HG02973 (cell line): Measurements from ENCODE around the gene NPR1.
"Not testable (repeated sequence)": the region's sequence is repeated elsewhere in the genome, so short reads cannot be mapped to it uniquely, and the experiment has no call there.

Experiments
- ATAC-seq: cut with Tn5 transposase; IDR thresholded peaks from one replicate; pipeline ENCODE4 v1.9.1; 2021; ENCODE audit warnings: moderate library complexity; ENCODE audit not compliant: unreplicated experiment

Gene NPR1

DNA sequence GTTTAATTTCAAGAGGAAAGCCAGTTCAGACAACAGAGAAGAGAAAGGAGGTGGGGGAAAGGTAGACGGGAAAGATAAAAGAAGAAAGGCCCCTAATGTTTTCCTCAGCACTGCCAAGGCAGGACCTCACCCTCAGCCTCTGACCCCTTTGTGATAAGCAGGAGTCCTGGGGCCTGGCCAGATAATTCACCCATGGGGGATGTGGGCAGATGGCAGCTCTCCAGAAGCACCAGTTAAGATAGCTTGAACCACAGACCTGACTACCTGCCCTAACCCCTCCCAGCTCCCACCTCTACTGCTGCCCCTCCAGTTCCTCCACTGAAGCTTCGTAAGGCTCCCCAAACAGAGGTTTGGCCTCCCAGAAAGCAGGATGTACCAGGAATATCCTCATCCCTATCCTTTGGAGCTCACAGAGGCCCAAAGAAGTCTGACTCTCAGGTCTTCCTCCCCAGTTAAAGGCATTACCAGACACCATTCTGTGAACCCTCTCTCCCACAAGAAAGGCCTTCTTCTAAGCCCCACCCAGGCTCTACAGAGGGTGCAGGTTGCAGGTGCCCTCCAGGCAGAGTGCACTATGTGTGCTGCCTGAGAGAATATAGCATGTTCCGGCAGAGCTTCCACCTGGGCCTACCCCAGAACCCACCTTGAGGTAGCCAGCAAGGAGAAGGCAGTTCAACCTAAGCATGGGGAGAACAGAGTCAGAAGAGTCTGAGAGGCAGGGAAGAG, 29.2 kb upstream of the NPR1 start:
- ATAC-seq = no peak

DNA sequence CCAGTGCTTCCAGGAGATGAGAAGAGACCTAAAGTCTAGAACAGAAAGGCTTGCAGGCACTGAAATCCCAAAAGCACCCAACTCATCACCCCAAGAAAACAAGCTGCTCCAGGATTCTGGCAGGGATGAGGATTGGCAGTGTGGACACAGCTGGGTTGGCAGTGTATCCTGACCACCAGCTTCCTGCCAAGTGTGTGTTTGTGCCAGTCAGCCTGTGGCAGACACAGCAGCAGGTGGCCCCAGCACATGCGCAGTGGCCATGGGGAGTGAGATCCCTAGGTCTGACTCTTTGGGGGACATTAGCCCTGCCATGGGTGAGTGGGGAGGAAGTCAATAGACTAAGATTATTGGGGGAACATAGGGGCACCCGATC, 28.6 kb upstream of the NPR1 start:
- ATAC-seq = no peak

DNA sequence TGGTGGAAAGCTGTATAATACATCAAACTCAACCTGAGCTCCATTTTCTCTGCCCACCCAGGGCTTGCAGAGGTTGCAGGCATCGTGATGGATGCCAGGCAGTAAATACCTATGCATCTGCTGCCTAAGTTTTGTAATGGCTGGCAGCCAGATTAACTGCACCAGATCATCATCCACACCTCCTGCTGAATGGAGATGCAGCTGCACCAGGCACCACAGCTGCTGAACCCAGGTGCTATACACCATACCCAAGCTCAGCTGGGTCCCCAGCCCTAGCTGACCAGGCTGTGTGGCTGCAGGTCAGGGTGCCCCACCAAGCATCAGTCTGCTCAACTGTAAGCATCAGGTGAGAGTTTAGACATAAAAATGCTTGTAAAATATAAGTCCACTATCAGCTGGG, 26.7 kb upstream of the NPR1 start:
- ATAC-seq = no peak

DNA sequence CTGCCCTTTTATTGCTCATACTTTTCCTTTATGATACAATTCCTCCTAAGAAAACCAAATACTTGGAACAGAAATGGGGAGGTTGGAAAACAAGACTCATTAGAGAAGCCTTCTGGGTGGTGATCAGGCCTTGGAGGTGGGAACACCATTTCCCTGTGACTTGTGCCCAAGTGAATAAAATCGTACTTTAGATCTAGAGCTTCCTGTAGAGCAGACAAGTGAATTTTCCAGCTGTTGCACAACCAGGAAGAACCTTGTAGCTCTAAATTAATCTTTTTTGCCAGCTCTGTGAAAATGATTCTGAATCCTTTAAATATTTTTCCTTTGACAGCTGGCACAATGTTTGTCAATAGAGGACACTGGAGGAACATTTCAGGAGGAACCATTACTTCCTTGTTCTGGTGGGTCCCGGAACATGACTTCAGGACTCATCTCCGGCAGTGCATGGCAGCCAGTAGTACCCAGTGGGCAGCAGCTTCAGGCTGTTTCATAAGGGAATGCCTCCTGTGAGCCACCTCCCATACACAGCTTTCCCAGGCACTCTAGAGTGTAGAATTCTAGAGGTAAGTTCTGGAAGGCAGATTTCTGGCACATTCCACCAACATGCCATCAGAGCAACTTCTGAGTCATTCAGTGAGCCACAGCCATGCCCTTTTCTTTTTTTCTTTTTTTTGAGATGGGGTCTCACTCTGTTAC, 25.5 kb upstream of the NPR1 start:
- no peak for ATAC-seq

DNA sequence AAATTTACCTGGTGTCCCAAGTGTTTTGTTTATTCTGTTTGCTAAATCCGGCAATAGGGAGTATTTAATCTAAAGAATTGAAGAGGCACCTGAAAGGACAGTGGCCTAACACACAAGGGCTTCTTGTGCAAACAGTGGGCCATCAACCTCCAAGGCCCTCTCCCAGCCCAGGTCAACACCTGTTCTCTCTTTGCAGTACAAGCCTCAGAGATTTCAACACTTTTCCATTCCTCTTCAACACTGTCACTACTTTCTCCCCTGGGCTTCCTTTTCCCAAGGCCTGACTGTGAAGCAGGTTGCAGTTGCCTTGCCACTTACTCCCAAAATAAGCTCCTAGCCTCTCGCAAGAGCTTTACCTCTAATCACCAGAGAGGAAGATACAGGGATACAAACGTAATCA, 23.2 kb upstream of the NPR1 start:
- ATAC-seq = no peak

DNA sequence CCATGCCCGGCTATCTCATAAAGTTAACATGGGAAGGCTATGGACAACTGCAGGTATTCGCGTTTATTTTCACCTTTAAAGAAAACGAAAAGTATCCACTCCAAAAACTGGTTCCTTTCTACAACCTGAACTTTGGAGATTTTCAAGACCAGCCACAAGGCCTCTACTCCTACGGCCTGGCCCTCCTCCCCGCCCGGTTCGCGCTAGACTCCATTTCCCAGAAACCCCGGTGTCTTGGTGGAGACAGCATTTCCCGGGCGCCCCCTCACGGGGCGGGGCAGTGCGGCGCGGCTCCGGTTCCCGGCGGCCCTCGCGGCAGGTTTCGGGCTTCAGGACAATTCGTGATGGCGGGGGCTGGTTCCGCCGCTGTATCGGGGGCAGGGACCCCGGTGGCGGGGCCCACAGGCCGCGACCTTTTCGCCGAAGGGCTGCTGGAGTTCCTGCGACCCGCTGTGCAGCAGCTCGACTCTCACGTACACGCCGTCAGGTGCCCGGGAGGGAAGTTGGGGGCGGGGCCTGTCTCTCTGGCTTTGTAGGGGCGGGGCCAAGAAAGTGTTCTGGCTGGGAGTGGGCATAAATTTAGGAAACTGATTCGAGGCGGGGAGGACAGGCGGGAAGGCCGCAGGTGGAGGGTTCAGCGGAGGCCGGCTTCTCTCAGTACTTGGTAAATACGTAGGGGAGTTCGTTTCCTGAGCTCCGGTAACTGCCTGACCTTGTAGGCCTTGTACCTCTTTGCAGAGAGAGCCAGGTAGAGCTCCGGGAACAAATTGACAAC, 19.9 kb upstream of the NPR1 start, which contains the start of gene SNAPIN:
Gene SNAPIN, plus strand, starts transcription at position 304 of the 775 bp plus-strand sequence. Its CDS starts 41 bp downstream, at position 345.
- peak; percentile 86 for ATAC-seq

DNA sequence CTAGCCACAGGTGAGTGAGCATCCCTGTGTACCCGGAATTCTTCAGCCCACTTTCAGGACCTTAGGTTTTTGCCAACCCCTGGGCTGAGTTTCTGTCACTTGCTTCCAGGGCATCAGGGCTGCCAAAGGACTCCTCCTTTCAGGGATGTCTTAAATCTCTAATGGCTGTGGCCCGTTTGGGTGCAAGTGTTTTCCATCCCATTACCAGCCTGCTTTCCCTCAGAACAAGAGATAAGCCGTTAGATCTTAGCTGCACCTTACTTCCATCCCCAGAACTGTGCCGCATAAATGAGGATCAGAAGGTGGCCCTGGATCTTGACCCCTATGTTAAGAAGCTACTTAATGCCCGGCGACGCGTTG, 19.3 kb upstream of the NPR1 start:
- ATAC-seq = no peak

DNA sequence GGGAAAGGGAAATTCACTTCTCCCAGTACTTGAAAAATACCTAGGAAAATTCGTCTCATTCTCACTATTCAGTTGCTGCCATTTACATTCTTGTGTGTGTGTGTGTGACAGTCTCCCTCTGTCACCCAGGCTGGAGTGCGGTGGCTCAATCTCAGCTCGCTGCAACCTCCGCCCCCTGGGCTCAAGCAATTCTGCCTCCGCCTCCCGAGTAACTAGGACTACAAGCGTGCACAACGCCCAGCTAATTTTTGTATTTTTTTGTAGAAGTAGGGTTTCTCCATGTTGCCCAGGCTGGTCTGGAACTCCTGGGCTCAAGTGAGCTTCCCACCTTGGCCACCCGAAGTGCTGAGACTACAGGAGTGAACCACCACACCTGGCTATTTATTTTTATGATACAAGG, 18.8 kb upstream of the NPR1 start:
- no peak for ATAC-seq

DNA sequence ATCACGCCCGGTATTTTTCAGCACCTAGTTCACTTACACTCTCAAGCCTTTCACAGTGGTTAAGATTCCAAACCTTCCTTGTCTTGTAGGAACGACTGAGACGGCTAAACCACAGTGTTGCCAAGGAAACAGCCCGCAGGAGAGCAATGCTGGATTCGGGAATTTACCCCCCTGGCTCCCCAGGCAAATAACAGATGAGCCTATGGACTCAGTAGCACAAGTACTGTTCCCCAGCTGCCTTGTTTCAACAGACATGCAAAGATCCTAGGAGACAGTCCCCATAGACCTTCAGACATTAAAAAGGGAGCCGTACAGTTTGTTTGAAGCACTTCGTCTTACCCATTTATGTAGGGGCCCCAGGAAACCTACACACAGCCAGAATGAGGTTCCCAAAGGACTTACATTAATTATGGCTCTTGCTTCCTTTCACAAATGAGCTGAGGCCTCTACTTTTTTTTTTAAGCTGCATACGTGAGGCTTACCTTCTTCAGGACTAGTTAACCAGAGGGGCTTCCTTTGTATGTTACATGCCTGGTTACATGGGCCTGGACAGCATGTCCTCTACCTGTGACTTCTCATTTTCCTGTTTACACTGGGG, 17.3 kb upstream of the NPR1 start:
- ATAC-seq = no peak

DNA sequence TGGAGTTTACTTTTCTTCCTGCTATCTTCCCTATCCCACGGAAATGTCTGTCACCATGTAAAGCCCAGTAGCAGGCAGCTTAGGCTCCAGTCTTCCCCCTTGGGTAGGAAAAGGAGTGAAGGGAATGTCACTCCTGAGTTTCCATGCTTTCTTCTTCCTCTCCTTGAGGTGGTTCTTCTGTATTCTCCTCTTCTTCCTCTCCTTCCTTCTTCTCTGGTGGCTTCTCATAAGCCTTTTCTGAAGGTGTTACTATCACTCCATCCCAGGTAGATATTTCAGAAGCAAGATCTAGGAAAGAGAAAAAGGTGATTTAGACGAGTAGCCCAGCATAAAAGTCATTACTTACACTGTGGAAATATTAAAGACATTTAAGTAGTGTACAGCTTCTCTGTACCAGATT, 16.2 kb upstream of the NPR1 start:
- ATAC-seq = no peak

DNA sequence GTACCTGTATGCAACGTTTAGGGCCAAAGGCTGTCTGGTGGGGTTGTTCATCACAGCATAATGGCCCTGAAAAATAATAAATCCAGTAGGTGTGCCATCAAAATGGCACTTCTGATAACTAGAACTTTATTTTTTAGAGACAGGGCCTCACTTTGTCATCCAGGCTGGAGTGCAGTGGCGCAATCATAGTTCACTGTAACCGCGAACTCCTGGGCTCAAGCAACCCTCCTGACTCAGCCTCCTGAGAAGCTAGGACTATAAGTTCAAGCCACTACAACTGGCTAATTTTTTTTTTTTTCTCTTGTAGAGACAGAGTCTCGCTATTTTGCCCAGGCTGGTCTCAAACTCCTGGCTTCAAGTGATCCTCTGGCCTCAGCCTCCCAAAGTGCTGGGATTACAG, 15.3 kb upstream of the NPR1 start:
- ATAC-seq = no peak

DNA sequence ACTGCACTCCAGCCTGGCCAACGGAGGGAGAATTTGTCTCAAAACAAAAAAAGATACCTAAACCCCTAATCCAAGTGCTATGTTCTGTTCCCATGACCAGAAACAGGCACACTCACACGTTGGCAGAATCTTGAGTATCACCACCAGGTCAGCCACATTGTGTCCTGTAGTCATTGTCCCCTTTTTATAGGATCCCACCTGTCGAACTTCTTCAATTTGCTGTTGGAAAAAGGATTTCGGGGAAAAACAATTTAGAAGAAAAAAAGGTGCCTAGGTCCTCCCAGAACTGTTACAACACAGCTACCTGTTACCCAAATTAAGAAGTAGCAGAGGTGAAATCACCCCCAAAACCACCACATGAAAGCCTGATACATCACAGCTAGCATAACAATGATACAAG, 11.0 kb upstream of the NPR1 start:
- no peak for ATAC-seq

DNA sequence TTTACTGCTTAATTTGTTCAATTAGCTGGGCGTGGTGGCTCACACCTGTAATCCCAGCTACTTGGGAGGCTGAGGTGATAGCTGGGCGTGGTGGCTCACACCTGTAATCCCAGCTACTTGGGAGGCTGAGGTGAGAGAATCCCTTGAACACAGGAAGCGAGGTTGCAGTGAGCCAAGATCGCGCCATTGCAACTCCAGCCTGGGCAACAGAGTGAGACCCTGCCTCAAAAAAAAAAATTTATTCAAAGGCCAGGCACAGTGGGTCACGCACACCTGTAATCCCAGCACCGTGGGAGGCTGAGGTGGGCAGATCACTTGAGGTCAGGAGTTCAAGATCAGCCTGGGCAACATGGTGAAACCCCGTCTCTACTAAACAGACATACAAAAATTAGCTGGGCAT, 9.8 kb upstream of the NPR1 start:
- ATAC-seq = not testable (repeated sequence)

DNA sequence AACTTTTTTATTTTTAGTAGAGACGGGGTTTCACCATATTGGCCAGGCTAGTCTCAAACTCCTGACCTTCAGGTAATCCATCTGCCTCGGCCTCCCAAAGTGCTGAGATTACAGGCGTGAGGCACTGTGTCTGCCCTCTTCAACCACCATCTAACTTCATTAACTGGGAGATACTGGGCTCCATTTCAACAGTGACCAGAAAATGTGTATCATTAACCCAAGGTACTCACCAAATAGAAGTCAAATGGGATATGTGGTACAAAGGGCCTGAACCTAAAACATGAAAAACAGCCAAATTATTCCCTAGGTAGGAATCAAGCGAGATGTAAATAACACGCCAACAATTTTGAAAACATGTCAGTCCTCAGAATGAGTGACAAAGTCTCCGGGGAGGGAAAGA, 8.9 kb upstream of the NPR1 start:
- ATAC-seq = no peak

DNA sequence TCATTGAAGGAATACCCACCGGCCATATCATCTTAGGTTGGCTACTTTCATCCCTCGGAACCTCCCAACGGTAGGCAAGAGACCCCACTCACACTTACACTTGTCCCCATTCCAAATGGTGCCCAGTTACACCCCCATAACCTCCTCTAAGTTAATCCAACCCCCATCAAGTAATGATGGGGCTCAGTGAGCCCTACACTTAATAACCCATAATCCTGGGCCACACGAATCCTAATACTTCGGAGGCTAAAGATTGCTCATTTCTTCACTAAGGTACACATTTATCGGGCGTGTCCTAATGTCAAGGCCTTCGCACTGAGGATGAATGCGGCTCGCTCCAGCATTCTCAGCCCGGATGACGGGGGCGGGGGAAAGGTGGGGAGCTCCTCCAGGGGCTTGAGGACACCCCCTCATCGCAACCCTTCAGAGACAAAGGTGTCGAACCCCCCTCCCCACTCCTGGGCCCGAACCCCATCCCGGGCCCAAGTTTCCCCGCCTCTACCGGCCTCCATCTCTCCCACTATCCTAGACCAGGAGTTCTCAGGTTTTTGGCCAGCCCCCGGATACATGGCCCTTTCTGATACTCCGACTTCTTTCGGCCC, 8.1 kb upstream of the NPR1 start:
- no peak for ATAC-seq

DNA sequence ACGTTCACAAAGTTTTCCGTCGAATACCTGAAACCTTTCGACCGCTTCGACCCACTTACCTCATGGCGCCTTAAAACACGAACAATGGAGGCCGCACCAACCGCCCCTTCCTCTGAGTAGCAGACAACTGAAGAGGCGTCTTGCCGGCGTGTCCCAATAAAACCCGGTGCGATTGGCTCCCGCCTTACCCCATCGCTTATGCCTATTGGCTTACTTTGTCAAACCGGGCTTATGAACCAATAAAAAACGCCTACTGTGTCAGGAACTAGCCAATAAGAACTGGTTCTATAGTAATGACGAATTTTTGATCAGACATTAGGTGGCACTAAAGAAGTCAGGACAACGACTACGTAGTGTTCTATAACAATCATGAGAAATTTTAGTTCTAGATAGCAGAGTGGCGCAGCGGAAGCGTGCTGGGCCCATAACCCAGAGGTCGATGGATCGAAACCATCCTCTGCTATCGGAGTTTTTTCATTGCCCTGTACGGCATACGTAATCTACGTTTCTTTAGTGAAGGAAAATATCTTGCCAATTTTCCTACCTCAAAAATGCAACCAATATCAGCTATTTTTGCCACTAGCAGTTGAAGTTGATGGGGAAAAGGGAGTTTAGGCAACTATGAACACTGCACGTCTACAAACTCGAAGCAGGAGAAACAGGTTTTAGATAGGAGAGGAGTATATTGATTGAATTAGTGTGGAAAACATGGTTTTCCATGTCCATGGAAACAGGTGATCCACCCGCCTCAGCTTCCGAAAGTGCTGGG, 7.4 kb upstream of the NPR1 start, which contains the start of gene ILF2:
Gene ILF2, minus strand, starts transcription at position 135 of the 769 bp plus-strand sequence. Its CDS starts 71 bp downstream, at position 64.
- peak; percentile 84 for ATAC-seq

DNA sequence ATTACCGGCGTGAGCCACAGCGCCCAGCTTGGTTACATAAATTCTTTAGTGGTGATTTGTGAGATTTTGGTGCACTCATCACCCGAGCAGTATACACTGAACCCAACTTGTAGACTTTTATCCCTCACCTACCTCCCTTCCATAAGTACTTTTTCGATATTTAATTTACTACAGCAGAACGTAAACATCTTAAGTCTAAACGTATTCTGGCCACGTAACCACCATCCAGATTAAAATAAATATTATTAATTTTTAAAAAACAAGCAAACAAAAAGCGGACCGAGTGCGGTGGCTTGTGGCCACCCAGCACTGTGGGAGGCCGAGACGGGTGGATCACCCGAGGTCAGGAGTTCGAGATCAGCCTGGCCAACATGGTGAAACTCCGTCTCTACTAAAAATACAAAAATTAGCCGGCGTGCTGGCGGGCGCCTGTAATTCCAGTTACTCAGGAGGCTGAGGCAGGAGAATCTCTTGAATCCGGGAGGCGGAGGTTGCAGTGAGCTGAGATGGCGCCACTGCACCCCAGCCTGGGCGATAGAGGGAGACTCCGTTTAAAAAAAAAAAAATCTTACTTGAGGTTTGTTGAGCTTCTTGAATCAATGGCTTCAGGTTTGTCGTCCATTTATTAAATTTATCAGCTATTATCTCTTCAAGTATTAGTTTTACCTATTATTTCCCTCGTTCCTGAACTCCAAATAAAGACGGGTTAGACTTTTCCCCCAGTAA, 6.7 kb upstream of the NPR1 start:
- ATAC-seq = not testable (repeated sequence)

DNA sequence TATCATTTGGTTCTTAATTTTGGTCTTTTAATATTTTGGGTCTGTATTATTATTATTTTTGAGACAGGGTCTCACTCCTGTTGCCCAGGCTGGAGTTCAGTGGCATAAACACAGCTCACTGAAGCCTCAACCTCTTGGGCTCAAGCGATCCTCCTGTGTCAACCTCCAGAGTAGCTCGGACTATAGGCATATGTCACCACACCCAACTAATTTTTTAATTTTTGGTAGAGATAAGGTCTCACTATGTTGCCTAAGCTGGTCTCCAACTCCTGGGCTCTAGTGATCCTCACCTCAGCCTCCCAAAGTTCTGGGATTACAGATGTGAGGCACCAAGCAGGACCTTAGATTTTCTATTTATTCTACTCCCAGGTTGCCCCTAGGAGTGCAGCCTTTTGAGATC, 5.0 kb upstream of the NPR1 start:
- no peak for ATAC-seq

DNA sequence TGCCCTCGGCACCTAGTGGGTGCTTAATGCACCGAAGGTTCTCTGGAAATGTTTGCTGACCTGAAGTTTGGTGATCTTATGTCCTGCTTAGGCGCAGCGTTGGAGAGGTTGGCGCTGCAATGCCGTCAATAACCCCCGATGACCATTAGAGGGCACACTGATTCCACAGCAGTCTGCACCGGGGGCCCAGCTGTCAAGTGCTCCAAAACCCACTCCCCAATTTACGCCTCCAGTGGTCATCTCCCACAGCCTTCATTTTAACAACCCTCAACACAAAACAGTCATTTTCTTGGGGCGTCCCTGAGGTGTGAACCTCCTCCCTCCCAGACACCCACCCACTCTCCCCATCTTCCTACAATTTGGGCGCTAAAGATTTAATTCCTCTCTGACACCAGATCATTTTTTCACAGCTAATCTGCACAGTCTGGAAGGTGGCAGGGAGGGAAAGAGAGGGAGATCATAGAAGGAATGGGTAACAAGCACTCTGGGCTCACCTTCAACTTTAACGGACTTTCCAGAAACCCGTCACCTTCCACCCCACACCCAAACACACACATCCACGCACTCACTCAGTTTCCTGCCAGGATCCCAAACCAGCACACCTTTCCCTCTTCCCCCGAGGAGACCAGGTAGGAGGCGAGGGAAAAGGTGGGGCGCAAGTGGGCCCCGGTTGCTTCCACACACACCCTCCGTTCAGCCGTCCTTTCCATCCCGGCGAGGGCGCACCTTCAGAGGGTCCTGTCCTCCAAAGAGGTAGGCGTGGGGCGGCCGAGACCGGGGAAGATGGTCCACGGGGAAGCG, 570 bp upstream of the NPR1 start:
- no peak for ATAC-seq
